Ecto neural progenitor cell (in vitro differentiated cells): ENCODE data around the gene RBM10.
"Not testable (repeated sequence)": the region's sequence is repeated elsewhere in the genome, so short reads cannot be mapped to it uniquely, and the experiment has no call there.

Experiments
- DNase-seq: peaks from one replicate; pipeline ENCODE4 v3.0.0-alpha.2; 2018; ENCODE audit warnings: low spot score

RBM10 gene

GRCh38 chrX:47144626-47145394 is at the start of gene RBM10, which contains the start of gene NDUFB11:
RBM10 (plus strand) TSS chrX:47145221; CDS start chrX:47147482, 2,261 bp downstream.
NDUFB11 (minus strand) TSS chrX:47144702; CDS start chrX:47144679, 23 bp downstream.
- DNase-seq: peak; percentile 94

- DNase-seq: no peak
Observed at GRCh38 chrX:47097018-47097417, 48.0 kb upstream of the RBM10 start.

GRCh38 chrX:47098338-47099094 is 46.5 kb upstream of the RBM10 start:
- DNase-seq: no peak

GRCh38 chrX:47101206-47101605 is 43.8 kb upstream of the RBM10 start:
- DNase-seq: no peak

- DNase-seq: not testable (repeated sequence)
Observed at GRCh38 chrX:47110936-47111615, 33.9 kb upstream of the RBM10 start.

- no peak for DNase-seq
Observed at GRCh38 chrX:47112316-47112954, 32.6 kb upstream of the RBM10 start.

GRCh38 chrX:47116551-47117110 is 28.4 kb upstream of the RBM10 start:
- not testable (repeated sequence) for DNase-seq

- DNase-seq: not testable (repeated sequence)
Observed at GRCh38 chrX:47124466-47124865, 20.6 kb upstream of the RBM10 start.

GRCh38 chrX:47129157-47129898 is 15.7 kb upstream of the RBM10 start:
- DNase-seq: peak; percentile 87

GRCh38 chrX:47129899-47130358 is 15.1 kb upstream of the RBM10 start:
- DNase-seq: no peak

- no peak for DNase-seq
Observed at GRCh38 chrX:47133493-47133892, 11.5 kb upstream of the RBM10 start.

- DNase-seq: not testable (repeated sequence)
Observed at GRCh38 chrX:47135650-47136049, 9.4 kb upstream of the RBM10 start.

- no peak for DNase-seq
Observed at GRCh38 chrX:47138171-47138570, 6.8 kb upstream of the RBM10 start.

- DNase-seq: no peak
Observed at GRCh38 chrX:47143894-47144625, 961 bp upstream of the RBM10 start.

GRCh38 chrX:47145395-47146120 is 537 bp downstream of the RBM10 start:
- DNase-seq: no peak

- DNase-seq: no peak
Observed at GRCh38 chrX:47146121-47146935, 1.3 kb downstream of the RBM10 start.

- no peak for DNase-seq
Observed at GRCh38 chrX:47146936-47147859, 2.2 kb downstream of the RBM10 start.

- no peak for DNase-seq
Observed at GRCh38 chrX:47148946-47149345, 3.9 kb downstream of the RBM10 start.
